GM12892 (cell line): ENCODE measurements around the gene DCLRE1B.

Source experiments
- POLR2A ChIP-seq: IDR thresholded peaks from 2 replicates; pipeline ENCODE4 v1.6.1; 2011; ENCODE audit warnings: low read depth, low read length, control low read depth
- POLR2AphosphoS5 ChIP-seq: IDR thresholded peaks from 2 replicates; pipeline ENCODE4 v1.6.1; 2011; ENCODE audit warnings: low read depth, low read length, control low read depth
- TAF1 ChIP-seq: IDR thresholded peaks from 2 replicates; pipeline ENCODE4 v1.6.1; 2011; ENCODE audit warnings: low read depth, mild to moderate bottlenecking, control low read depth, low read length, borderline replicate concordance

DNA sequence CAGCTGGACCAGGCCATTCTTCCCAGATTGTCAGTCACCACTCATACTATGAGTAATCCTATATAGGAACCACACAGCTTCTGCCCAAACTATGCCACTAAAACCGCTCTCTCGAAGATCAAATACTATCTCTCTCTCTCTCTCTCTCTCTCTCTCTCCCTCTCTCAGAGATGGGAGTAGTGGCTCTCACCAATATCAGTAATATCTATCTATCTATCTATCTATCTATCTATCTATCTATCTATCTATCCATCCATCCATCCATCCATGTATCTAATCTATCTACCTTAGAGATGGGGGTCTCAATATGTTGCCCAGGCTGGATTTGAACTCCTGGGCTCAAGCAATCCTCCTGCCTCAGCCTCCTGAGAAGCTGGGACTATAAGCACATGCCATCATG is 19.3 kb downstream of the DCLRE1B start:
- no peak for TF ChIP-seq POLR2AphosphoS5
- TF ChIP-seq POLR2A: no peak
- TF ChIP-seq TAF1: no peak
